HG03571 (cell line): ENCODE measurements around the gene CD177.
"Not testable (repeated sequence)": the region's sequence is repeated elsewhere in the genome, so short reads cannot be mapped to it uniquely, and the experiment has no call there.

Experiments
- ATAC-seq: cut with Tn5 transposase; IDR thresholded peaks from one replicate; pipeline ENCODE4 v1.9.1; 2021; ENCODE audit not compliant: unreplicated experiment

CD177 gene, protein sequence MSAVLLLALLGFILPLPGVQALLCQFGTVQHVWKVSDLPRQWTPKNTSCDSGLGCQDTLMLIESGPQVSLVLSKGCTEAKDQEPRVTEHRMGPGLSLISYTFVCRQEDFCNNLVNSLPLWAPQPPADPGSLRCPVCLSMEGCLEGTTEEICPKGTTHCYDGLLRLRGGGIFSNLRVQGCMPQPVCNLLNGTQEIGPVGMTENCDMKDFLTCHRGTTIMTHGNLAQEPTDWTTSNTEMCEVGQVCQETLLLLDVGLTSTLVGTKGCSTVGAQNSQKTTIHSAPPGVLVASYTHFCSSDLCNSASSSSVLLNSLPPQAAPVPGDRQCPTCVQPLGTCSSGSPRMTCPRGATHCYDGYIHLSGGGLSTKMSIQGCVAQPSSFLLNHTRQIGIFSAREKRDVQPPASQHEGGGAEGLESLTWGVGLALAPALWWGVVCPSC

DNA sequence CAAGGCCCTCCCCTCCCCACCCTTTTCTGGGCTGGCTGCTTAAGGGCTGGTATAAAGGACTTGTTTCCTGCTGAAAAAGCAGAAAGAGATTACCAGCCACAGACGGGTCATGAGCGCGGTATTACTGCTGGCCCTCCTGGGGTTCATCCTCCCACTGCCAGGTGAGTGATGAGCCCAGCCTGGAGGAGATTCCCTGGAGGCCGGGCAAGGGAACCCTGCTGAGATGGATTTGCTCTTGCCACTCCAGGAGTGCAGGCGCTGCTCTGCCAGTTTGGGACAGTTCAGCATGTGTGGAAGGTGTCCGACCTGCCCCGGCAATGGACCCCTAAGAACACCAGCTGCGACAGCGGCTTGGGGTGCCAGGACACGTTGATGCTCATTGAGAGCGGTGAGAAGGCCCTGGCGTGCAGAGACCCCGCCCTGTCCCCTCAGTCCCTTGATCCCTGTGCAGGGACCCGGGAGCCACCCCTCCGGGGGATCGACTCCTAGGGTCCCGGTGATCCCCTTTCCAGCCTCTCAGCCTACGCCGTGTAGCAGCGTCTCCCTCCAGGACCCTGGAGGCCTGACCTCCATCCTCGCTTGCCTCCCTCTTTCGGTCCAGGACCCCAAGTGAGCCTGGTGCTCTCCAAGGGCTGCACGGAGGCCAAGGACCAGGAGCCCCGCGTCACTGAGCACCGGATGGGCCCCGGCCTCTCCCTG is at the start of gene CD177:
Gene CD177 (plus strand): TSS at position 81 of the 699 bp plus-strand sequence. CDS start 29 bp downstream, at position 110.
- no peak for ATAC-seq

DNA sequence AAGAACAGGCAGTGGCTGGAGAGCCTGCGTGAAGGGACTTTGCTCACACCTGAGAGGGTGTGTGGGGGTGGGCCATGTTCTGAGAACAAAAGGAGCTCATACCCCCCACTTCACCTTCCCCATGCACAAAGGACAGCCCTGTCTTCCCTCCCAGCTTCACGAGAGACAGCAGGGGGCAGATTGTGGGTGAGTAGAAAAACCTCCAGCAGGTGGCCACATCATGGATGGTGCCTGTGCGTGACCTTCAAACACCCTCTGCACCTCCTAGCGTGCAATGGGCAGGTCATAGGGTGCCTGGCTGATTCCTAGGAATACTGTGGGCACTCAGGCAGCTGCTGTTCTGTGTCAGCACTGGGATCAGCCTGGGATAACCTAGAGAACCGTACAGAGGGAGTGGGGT is 47.8 kb upstream of the CD177 start:
- ATAC-seq = no peak

DNA sequence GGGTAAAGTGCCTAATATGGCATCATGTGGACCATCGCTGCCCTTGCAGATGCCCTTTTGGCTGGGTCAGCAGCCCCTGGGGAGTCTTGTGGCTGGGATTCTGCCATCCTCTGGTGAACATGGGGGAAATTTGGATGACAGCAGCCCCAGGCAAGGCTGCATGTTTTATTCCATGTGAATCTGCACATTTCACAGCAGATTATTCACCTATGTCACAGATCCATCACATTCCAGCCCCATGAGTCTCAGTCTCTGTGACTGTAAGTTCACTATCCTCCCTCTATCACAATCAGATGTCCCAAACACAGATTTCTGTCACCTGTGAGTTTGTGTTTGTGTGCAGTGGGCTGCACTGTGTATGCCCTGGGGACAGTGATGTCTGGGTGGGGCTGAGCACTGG is 47.4 kb upstream of the CD177 start:
- no peak for ATAC-seq

DNA sequence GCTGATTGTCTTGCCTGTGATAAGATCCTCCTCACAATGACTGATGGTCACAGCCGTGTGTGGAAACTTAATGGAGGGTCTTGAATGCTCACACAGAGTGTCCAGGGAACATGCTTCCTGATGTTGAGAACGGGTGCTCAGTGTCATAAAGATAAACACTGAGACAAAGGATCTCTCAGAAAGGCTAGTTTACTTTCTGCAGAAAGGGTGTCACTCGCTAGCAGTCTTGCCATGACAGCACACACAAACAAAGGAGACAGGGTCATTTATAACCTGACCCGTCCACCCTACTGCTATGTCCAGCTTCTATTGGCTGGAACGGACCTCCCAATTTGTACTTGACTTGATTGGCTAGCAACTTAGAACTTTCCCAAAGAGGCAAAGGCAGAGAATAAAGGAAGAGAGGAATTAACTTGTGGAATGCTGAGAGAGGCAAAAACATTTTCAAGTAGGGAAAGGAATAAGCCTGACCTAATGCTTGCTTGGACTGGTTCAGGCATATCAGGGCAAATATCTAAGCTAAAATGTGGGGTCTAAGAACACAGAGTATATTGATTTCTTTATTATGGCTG is 45.2 kb upstream of the CD177 start:
- ATAC-seq = no peak

DNA sequence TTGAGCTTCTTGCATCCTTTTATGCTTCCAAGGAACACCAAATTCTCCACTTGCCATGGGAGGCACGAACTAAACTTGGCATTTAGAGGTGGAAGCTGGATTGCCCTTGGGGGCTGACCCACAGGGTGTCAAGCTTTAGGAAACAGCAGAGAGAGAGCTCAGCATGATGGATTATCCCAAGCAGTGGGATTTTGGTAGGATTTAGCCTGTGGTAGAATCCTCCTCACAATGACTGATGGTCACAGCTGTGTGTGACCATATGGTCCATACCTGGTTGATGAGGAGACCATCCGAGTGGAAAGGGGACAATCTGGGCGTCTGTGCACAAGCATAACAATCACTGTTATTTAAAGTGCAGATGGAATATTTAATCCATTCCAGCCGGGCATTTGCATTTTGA is 44.0 kb upstream of the CD177 start:
- no peak for ATAC-seq

DNA sequence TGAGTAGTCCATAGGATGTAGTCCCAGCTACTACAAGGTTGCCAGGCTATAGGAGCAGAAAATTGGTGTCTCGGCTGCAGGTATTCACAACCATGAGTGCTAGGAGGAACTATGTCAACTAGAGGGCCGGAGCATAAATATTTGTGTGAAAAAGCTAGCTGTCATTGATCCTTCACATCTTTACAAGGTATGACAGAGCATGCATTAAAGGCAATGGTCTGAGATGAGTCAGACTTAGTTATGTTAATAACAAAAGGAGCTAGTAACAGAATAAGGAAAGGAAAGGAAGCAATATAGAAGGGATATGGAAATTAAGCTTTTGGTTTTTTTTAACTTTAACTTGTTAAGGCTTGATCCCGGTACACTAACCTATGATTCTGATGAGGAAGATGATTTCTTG is 43.3 kb upstream of the CD177 start:
- no peak for ATAC-seq

DNA sequence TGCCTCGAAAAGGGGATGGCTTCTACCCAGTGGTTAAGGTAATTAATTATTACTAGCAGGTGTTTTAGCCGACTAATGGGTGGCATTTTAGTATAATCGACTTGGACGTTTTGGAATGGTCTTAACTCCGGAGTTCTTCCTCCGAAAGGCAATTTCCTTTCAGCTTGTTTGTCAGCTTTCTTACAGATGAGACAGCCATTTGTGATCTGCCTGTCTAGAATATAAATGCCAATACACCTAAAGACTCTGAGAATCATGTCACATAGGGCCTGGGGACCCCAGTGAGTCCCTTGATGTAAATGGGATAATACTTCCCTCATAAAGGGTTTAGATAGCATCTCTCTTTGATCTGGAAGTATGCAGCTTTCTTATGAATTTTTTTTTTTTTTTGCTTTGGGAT is 42.2 kb upstream of the CD177 start:
- no peak for ATAC-seq

DNA sequence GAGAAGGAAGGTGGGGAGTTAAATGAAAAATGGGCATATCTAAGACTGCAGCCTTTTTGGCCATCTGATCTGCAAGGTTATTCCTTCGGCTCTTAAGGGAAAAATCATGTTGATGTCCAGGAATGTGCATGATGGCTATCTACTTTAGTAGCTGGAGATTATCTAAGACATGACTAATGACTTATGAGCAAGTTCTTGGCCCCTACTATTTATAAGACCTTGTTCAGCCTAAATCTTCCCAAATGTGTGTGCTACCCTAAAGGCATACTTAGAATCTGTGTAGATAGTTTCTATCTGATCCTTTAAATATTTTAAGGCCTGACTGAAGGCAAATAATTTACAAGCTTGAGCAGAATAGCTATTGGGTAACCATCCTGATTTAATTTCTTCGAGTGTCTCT is 41.8 kb upstream of the CD177 start:
- no peak for ATAC-seq

DNA sequence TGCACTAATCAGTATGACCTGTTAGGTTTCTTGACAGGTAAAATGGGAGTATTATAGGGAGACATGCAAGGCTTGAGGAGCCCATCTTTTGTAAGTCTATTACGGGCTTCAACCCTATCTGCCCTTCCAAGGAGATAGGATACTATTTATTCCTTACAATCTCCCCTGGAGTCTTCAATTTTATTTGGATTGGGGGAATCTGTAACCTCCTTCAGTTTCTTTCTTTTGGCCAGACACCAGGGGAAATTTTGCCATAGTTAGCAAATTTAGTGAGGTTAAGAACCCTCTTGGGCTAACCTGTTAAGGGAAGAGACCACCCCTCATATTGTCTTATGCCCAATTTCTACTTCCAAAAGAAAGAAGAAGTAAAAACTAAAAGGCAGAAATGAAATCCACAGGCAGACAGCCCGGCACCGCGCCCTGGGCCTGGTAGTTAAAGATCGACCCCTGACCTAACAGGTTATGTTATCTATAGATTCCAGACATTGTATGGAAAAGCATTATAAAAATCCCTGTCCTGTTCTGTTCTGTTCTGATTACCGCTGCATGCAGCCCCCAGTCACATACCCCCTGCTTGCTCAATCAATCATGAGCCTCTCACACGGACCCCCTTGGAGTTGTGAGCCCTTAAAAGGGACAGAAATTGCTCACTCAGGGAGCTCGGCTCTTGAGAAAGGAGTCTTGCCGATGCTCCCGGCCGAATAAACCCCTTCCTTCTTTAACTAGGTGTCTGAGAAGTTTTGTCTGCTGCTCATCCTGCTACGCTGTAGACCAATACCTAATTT is 39.6 kb upstream of the CD177 start:
- ATAC-seq = no peak

DNA sequence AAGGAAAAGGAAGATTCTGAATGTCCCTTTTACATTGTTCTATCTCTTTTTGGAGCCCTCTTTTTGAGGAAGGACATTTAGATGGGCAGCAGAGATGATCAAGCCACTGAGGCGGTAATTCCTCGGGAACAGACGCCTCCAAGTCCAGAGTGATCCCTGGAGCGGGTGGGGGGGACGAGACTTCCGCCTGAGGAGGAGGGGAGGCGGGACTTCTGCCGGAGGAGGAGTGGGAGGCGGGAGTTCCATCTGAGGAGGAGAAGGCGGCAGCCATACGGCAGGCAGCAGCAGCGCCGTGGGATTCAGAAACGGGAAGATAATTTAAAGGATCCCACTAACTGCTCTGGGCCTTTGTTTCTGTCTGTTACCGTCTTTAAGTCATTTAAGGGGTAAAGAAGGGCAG is 37.6 kb upstream of the CD177 start:
- ATAC-seq = no peak

DNA sequence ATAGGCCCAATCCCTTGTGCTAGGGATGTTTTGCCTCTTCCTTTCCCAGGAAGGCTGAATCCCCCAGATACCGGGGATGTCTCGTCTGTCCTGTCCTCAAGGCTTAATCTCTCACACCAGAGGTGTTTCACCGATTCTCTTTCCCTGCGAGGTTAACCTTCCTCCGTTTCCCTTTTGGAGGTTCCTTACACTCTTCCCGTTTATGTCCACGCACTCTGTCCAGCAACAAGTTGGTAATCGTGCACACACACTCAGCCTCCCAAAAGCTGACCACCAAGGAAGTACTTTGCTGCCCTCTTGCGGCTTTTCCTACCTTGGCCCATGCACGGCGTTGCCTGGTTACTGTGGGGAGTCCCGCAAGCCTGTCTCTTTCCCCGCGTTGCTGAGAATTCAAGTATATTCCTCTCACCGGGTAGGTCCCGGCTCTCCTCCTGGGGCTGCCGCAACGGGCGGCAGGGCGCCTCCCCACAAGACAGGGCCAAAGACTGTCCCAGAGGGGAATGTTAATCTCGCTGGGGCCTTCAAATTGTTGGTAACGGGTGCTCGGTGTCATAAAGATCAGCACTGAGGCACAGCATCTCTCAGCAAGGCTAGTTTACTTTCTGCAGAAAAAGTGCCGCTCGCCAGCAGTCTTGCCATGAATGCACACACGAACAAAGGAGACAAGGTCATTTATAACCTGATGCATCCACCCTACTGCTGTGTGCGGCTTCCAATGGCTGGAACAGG is 36.7 kb upstream of the CD177 start:
- ATAC-seq = no peak

DNA sequence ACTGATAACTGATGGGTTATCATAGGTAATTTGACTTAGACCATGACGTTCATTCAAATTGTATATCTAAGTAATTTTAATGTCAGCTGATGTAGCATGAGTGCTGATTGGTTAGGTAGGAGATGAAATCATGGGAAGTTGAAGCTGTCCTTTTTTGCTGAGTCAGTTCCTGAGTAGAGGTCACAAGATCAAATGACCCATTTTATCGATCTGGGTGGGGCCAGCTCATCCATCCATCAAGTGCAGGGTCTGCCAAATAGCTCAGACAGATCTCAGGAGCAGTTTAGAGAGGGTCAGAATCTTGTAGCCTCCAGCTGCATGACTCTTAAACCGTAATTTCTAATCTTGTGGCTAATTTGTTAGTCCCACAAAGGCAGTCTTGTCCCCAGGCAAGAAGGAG is 35.3 kb upstream of the CD177 start:
- ATAC-seq = no peak

DNA sequence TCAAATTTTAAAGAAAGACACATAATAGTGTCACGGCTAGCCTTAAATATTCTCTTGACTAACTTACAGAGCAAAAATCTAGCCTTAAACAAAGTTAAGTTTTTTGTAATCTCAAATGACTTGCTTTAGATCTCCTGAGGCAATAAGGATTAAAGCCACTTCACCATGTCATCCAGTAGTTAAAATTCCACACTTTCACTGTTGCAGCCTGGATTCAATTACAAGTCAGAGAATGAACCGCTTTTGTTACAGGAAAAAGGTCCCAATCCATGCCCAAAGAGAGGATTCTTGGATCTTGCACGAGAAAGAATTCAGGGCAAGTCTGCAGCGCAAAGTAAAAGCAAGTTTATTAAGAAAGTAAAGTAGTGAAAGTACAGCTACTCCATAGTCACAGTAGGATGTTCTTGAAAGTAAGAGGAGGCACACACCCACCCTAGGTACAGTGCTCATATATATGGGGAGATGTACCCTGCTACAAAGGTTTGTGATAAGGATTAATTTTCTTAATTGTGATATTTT is 34.6 kb upstream of the CD177 start:
- ATAC-seq = no peak

DNA sequence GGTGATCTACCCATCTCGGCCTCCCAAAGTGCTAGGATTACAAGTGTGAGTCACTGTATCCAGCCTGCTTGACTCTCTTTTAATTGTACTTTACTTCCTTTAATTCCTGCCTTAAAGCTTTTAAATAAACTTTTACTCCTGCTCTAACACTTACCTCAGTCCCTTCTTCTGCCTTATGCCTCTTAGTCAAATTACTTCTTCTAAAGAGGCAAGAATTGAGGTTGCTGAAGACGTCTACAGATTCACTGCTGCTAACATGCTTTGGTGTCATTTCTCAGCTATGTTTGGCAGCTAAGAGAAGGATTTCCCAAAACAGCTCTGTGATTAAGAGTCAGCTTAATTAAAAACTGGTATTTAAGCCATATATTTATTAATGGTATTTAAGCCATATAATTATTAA is 32.9 kb upstream of the CD177 start:
- ATAC-seq = no peak

DNA sequence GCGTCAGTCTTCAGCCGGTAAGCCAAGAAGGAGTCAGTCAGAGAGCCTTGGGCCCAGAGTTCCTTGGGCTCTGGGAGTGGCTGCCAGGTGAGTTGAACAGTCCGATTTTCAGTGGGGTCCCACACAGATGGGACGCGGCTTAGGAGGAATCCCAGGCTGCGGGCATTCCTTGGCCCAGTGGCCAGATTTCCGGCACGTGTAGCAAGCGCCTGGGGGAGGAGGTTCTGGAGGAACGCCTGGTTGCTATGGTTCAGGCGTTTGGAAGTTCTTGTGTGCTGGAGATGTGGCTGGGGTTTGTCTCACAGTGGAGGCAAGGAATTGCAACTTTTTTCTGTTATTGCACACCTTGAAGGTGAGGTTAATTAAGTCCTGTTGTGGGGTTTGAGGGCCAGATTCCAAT is 26.7 kb upstream of the CD177 start:
- ATAC-seq = not testable (repeated sequence)

DNA sequence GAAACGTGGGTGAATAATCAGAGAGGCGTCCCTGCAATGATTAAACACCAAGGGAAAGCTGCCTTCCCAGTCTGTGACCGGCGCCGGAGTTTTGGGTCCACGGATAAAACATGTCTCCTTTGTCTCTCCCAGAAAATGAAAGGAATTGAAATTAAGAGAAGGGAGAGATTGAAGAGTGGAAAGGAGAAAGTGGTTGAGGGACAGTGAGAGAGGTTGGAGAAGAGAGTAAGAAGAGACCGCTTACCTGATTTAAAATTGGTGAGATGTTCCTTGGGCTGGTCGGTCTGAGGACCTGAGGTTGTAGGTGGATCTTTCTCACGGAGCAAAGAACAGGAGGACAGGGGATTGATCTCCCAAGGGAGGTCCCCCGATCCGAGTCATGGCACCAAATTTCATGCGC is 24.9 kb upstream of the CD177 start:
- ATAC-seq = not testable (repeated sequence)

DNA sequence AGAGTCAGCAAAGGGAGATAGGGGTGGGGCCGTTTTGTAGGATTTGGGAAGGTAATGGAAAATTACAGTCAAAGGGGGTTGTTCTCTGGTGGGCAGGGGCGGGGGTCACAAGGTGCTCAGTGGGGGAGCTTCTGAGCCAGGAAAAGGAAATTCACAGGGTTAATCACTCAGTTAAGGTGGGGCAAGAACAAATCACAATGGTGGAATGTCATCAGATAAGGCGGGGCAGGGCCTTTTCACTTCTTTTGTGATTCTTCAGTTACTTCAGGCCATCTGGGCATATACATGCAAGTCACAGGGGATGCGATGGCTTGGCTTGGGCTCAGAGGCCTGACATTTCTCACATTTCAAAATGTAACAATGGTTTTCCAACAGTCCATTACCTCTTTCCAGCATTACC is 24.4 kb upstream of the CD177 start:
- not testable (repeated sequence) for ATAC-seq

DNA sequence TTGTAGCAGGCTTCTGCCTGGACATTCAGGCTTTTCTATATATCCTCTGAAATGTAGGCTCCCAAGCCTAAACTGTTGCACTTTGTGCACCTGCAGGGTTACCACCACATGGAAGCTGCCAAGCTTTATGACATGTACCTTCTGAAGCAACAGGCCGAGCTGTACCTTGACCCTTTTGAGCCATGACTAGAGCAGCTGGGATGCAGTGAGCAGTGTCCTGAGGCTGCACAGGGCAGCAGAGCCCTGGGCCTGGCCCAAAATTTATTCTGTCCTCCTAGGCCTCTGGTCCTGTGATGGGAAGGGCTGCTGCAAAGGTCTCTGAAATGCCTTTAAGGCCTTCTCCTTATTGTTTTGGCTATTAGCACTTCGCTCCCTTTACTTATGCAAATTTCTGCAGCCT is 23.5 kb upstream of the CD177 start:
- no peak for ATAC-seq

DNA sequence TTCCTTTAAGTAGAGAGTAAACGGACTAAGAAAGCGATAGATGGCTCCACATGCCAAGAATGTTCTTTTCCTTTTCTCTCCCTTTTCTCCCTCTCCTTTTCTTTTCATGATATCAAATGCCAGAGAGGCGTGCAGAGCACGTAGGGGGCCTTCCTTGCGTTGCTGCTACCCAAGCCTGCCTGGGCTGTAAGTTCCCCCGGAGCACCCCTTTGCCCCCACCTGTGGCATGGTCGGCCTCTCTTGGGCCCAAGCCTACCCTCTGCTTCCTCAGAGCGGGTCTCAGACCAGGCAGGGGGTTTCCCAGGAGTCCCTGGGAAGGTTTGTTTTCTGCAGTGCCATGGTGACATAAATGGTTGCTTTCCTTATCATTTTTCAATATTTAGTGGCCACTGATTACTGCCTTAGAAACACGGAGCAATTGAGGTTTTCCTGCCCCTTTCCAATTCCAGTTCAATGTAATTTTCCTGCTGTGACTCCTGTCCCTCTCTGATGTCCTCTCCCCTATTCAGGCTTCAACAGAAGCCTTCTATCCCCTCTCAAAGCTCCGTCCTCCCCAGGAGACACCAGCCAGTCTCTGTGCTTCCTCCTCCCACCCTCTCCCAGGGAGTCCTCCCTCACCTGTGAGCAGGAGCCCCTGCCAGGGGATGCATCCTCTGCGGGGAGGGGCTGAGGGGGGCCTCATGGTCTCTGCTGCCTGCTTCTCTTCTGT is 22.6 kb upstream of the CD177 start:
- ATAC-seq = no peak
